ENCODE results near the gene RNF32.
"Not testable (repeated sequence)": the region's sequence is repeated elsewhere in the genome, so short reads cannot be mapped to it uniquely, and the experiment has no call there.

Gene RNF32

GRCh38 chr7:156676263-156676662 lies 35.7 kb downstream of the RNF32 start:
- no peak for DNase-seq

GRCh38 chr7:156677374-156678054 lies 36.9 kb downstream of the RNF32 start:
- no peak for DNase-seq

DNA sequence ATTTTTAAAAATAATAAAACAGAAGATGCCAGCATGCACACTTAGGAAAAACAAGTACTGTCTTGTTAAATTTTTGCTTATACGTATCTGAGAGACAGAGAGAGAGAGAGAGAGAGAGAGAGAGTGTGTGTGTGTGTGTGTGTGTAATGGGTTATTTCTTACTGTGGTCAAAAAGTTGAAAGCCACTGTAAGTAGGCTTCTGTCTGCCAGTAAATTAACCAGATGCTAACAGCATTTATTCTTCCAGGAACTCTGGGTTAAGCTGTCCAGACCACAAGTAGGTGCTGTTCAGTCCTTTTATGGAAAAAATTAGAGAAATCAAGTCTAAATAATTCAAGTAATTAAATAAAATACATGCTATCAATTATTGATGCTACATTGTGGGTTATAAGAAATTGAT lies 39.7 kb downstream of the RNF32 start:
- DNase-seq: no peak

DNA sequence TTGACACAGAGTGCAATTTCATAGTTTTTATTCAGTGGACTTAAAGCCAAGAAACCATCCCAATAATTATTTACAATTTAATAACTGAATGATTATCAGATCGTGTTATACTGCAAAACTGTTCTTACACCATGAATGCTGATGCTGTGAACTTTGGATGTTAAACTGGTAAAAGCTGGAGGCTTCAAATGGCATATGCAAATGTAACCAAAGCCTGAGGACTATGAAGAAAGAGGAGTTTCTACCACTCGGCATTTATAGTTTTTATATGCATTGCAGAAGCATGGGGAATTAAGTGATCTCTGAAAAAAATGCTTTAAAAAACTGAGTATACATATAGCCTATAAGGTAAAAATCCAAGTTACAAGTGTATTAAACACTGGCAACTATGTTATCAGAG lies 42.4 kb downstream of the RNF32 start:
- DNase-seq: no peak

- no peak for DNase-seq
These were observed 43.7 kb downstream of the RNF32 start for GRCh38 chr7:156684251-156684650.

DNA sequence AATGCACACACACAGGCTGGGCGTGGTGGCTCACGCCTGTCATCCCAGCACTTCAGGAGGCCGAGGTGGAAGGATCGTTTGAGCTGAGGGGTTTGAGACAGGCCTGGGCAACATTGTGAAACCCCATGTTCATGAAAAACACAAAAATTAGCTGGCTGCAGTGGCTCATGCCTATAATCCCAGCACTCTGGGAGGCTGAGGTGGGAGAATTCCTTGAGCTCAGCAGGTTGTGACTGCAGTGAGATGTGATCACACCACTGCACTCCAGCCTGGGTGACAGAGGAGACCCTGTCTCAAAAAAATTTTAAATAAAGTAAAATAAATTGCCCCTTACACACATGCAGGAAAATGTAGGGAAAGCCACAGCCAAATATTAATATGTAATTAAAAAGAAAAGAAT lies 44.1 kb downstream of the RNF32 start:
- no peak for DNase-seq

DNA sequence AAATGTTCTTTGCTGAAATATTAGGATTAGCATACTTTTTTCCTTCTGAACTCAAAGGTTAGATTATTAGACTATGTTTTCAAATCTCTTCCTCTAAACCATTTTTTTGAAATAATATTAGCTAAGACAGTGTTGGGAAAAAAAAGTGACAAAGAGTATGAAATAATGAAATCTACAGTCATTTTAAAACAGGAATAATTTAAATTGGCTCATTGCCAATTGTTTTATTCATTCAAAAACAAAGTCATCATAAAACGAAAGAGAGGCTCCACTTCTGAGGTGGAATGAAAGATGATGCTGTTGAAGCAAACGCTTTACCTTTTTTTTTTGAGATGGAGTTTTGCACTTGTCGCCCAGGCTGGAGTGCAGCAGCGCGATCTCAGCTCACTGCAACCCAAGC lies 51.2 kb downstream of the RNF32 start:
- no peak for DNase-seq

DNA sequence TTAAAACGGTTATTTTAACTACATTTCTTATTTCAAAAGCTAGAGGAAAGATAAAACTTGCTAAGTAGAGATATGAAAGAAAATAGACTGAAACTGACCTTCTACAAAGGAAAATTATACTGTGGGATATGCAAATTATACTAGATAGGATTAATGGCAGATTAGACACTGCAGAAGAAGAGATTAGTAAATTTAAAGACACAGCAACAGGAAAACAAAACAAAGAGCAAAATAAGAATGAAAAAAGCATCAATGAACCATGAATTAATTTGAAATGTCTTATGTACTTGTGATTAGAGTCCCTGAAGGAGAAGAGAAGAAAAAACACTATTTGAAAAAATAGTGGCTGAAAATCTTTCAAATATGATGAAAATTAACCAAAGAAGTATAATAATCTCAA lies 52.3 kb downstream of the RNF32 start:
- DNase-seq: no peak

GRCh38 chr7:156693627-156694026 lies 53.1 kb downstream of the RNF32 start:
- DNase-seq: no peak

- DNase-seq: not testable (repeated sequence)
These were observed 56.7 kb downstream of the RNF32 start for GRCh38 chr7:156697283-156697682.

DNA sequence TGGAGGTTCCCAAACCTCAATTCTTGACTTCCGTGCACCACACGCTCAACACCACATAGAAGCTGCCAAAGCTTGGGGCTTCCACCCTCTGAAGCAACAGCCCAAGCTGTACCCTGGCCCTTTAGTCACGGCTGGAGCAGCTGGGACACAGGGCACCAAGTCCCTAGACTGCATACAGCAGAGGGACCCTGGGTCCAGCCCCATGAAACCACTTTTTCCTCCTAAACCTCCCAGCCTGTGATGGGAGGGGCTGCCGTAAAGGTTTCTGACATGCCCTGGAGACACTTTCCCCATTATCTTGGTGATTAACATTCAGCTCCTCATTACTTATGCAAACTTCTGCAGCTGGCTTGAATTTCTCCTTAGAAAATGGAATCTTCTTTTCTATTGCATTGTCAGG lies 57.9 kb downstream of the RNF32 start:
- not testable (repeated sequence) for DNase-seq

DNA sequence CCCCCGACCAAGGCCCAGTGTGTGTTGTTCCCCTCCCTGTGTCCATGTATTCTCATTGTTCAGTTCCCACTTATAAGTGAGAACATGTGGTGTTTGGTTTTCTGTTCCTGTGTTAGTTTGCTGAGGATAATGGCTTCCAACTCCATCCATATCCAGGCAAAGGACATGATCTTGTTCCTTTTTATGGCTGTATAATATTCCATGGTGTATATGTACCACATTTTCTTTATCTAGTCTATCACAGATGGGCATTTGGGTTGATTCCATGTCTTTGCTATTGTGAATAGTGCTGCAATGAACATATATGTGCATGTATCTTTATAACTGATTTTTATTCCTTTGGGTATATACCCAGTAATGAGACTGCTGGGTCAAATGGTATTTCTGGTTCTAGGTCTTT lies 61.2 kb downstream of the RNF32 start:
- DNase-seq: not testable (repeated sequence)

DNA sequence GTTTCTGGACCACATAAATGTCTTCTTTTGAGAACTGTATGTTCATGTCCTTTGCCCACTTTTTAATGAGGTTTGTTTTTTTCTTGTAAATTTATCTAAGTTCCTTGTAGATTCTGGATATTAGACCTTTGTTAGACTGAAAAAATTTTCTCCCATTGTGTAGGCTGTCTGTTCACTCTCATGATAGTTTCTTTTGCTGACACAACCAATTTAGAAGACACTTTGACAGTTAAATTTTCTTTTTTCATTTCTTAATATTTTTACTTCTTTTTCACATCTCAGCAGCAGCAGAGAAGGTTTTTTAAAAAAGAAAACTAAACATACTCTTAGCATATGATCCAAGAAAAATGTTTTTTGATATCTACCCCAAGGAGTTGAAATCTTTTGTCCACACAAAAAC lies 61.8 kb downstream of the RNF32 start:
- DNase-seq: no peak

GRCh38 chr7:156703209-156703608 lies 62.6 kb downstream of the RNF32 start:
- no peak for DNase-seq

GRCh38 chr7:156703773-156704482 lies 63.4 kb downstream of the RNF32 start:
- DNase-seq: no peak

DNA sequence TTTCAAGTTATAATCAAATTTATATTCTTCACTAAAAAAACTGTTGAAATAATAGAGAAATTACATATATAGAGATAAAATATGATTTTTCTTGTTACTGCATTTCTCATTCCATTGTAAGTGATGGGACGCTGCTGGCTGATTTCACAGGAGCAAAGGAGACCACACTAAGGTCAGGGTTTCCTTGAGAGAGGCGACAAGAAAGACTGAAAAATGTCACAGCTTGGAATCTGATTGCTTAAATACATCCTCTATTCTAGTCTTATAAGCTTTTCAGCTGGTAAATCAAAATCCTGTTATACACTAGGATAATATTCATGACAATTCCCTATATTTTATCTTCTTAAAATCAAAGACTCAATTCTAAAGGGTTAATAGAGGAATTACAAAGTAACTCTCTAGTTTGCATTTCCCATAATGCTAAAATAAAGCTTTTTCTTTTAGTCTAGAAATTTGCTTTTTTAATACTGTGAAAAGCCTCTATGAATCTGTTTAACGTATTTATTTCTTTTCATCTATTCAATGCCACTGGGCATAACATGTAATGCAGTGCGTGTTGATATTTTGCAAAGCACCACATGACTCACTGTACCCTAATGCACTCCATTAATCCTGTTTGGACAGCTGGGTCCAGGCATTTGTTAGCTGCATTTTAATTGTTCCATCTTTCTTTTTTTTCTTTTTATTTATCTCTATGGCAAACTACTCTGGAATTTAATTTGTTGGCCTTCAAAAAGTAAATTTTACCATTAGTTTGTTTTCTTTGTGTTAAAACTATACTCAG lies 81.7 kb downstream of the RNF32 start:
- no peak for DNase-seq

GRCh38 chr7:156725073-156725472 lies 84.5 kb downstream of the RNF32 start:
- DNase-seq: no peak

GRCh38 chr7:156725936-156726335 lies 85.4 kb downstream of the RNF32 start:
- DNase-seq: no peak
